Measurements from ENCODE around the gene MTERF1.

Gene MTERF1

GRCh38 chr7:91824201-91824600, 56.3 kb downstream of the MTERF1 start:
- Histone ChIP-seq H2BK5ac (ENCODE audit: low read depth, low read length, poor library complexity, severe bottlenecking) (no peak overlapping the region), H3K27ac (ENCODE audit: low read length, poor library complexity, severe bottlenecking) (no peak overlapping the region), H3K36me3 (ENCODE audit: control insufficient read depth in 1 of 2, insufficient read depth in 2 of 2, low read depth in 1 of 2, low read length in 2 of 2) (no peaks in the 10 kb centered on the region), H2AK5ac (ENCODE audit: low read length, severe bottlenecking) (no peak overlapping the region), H2BK15ac (ENCODE audit: low read depth, poor library complexity, severe bottlenecking) (no peak overlapping the region), H3K18ac (ENCODE audit: low read depth in 1 of 2, low read length in 2 of 2) (no peak overlapping the region), H2AFZ (ENCODE audit: low read depth, low read length) (no peak overlapping the region), H3K14ac (ENCODE audit: low read length in 2 of 2) (no peak overlapping the region), H3K27me3 (ENCODE audit: control insufficient read depth in 1 of 2, insufficient read depth in 1 of 2, low read length in 2 of 2) (no peaks in the 10 kb centered on the region), H2BK120ac (ENCODE audit: low read depth, low read length) (no peak overlapping the region), H3K4me1 (ENCODE audit: control insufficient read depth, insufficient read depth, low read depth, low read length) (no peaks in the 10 kb centered on the region), H4K8ac (ENCODE audit: low read length) (no peak overlapping the region), H4K91ac (ENCODE audit: low read length) (no peak overlapping the region), H2BK12ac (ENCODE audit: low read length in 2 of 2) (no peak overlapping the region), H3K9ac (ENCODE audit: low read length) (no peak overlapping the region), H3K23ac (ENCODE audit: low read length in 2 of 2) (no peak overlapping the region), H3K79me1 (replicated peaks; ENCODE audit: low read length, poor library complexity, severe bottlenecking) (no peaks in the 10 kb centered on the region), H3K4me3 (ENCODE audit: insufficient read depth in 1 of 2, low read depth in 1 of 2, low read length in 2 of 2) (no peak overlapping the region), H3K9me3 (ENCODE audit: control insufficient read depth, low read length) (peaks cover 5% of the 10 kb centered on the region), H3K4me2 (ENCODE audit: low read length, poor library complexity, severe bottlenecking) (no peak overlapping the region), H3K4ac (ENCODE audit: low read depth in 1 of 2, low read length in 2 of 2) (no peak overlapping the region)
- DNase-seq: no peak
